Ectodermal cell (in vitro differentiated cells): ENCODE results near the gene CARD8.
"Not testable (repeated sequence)": the region's sequence is repeated elsewhere in the genome, so short reads cannot be mapped to it uniquely, and the experiment has no call there.

Source experiments
- H3K27ac ChIP-seq: 2 replicates; pipeline ENCODE4 v1.7.0; 2013; ENCODE audit warnings: mild to moderate bottlenecking, low read depth, low read length; ENCODE audit not compliant: insufficient read depth, poor library complexity, severe bottlenecking
- H3K27me3 ChIP-seq: 2 replicates; pipeline ENCODE4 v1.7.0; 2013; ENCODE audit warnings: mild to moderate bottlenecking, low read length; ENCODE audit not compliant: insufficient read depth, control insufficient read depth, poor library complexity, severe bottlenecking
- H3K36me3 ChIP-seq: one replicate; pipeline ENCODE4 v1.7.0; 2013; ENCODE audit warnings: low read length; ENCODE audit not compliant: control insufficient read depth, insufficient read depth
- H3K4me1 ChIP-seq: one replicate; pipeline ENCODE4 v1.7.0; 2013; ENCODE audit warnings: low read length; ENCODE audit not compliant: control insufficient read depth, insufficient read depth
- H3K4me3 ChIP-seq: 2 replicates; pipeline ENCODE4 v1.7.0; 2013; ENCODE audit warnings: low read depth, low read length, control low read depth; ENCODE audit not compliant: insufficient read depth
- H3K9me3 ChIP-seq: 2 replicates; pipeline ENCODE4 v1.7.0; 2013; ENCODE audit warnings: mild to moderate bottlenecking, low read length, moderate library complexity; ENCODE audit not compliant: control insufficient read depth
- WGBS, 2 experiments: methylation state at CpG; one replicate each; pipeline ENCODE4 v1.1.7; 2013; ENCODE audit warnings: missing lambda C conversion rate in 2 of 2; 5-methylcytosine and 5-hydroxymethylcytosine counted together

Gene CARD8

GRCh38 chr19:48248081-48248833 lies 7.5 kb downstream of the CARD8 start:
- no peak overlapping the region for H3K4me3 ChIP-seq
- H3K27ac ChIP-seq: no peak overlapping the region
- no peaks in the 10 kb centered on the region for H3K27me3 ChIP-seq
- no peaks in the 10 kb centered on the region for H3K4me1 ChIP-seq
- no peaks in the 10 kb centered on the region for H3K36me3 ChIP-seq
- H3K9me3 ChIP-seq: no peaks in the 10 kb centered on the region
- 92 to 97% methylated on average over 7 of the region's 7 CpGs for WGBS, 2 experiments

DNA sequence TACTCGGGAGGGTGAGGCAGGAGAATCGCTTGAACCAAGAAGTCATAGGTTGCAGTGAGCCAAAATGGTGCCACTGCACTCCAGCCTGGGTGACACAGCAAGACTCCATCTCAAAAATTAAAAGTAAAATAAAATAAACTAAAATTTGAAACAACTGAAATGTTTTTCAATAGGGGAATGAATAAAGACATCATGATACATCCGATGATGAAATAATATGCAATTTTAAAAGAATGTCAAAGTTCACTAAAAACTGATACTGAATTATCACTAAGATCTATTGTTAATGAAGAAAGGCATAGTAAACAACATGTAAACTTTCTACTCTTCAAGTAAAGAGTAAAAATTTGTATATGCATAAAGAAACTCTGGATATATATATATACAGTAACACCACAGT lies 8.5 kb downstream of the CARD8 start:
- H3K27me3 ChIP-seq: no peaks in the 10 kb centered on the region
- no peak overlapping the region for H3K27ac ChIP-seq
- 96 to 99% methylated on average over 2 of the region's 3 CpGs for WGBS, 2 experiments
- no peaks in the 10 kb centered on the region for H3K9me3 ChIP-seq
- no peaks in the 10 kb centered on the region for H3K36me3 ChIP-seq
- H3K4me1 ChIP-seq: no peaks in the 10 kb centered on the region
- H3K4me3 ChIP-seq: no peak overlapping the region

- H3K4me1 ChIP-seq: no peaks in the 10 kb centered on the region
- H3K4me3 ChIP-seq: no peak overlapping the region
- no peaks in the 10 kb centered on the region for H3K36me3 ChIP-seq
- H3K27me3 ChIP-seq: no peaks in the 10 kb centered on the region
- WGBS, 2 experiments: 94 to 99% methylated on average over 5 of the region's 5 CpGs
- no peak overlapping the region for H3K27ac ChIP-seq
- no peaks in the 10 kb centered on the region for H3K9me3 ChIP-seq
Observed at GRCh38 chr19:48246101-48246500, 9.6 kb downstream of the CARD8 start.

DNA sequence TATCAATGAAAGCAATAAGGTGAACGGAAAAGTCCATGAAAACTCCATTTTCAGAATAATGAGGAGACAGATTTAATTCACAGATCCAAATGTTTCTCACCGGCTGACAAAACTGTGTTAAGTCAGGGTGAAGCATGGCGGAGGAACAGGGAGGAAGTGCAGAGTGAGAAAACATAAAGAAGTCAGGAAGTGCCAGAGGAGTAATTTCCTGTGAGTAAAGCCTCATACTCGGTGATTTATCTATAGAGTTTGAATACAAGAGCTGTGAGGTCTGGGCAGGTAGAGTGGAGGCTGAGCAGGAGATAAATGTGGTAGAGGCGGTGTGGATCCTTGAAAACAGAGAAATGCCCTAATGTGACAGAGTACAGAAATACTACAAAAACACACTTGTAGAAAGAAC lies 11.4 kb downstream of the CARD8 start:
- Histone ChIP-seq H3K27me3 (no peaks in the 10 kb centered on the region), H3K36me3 (no peaks in the 10 kb centered on the region), H3K4me3 (no peak overlapping the region), H3K4me1 (no peaks in the 10 kb centered on the region), H3K9me3 (no peaks in the 10 kb centered on the region), H3K27ac (no peak overlapping the region)
- WGBS, 2 experiments: 93 to 95% methylated on average over 5 of the region's 5 CpGs

DNA sequence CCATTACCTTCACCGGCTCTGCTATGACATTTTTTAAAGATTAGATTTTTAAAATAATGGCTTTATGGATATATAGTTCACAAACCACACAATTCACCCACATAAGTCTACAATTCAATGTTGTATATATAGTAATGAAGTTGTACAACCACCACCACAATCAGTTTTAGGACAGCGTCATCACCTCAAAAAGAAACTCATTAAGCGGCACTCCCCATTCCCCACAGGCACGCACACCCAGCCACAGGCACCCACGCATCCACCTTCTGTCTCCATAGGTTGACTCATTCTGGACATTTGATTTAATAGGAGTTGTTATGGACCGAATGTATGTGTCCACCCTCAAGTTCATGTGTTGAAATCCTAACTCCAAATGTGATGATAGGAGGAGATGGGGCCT lies 13.9 kb downstream of the CARD8 start:
- not testable (repeated sequence) for H3K36me3 ChIP-seq, H3K4me1 ChIP-seq, H3K9me3 ChIP-seq, H3K4me3 ChIP-seq, H3K27ac ChIP-seq, H3K27me3 ChIP-seq
- 93 to 96% methylated on average over 5 of the region's 6 CpGs for WGBS, 2 experiments

GRCh38 chr19:48239582-48240141 lies 16.1 kb downstream of the CARD8 start:
- Histone ChIP-seq H3K27ac (no peak overlapping the region), H3K4me1 (no peaks in the 10 kb centered on the region), H3K9me3 (no peaks in the 10 kb centered on the region), H3K4me3 (no peak overlapping the region), H3K27me3 (no peaks in the 10 kb centered on the region), H3K36me3 (no peaks in the 10 kb centered on the region)
- 94 to 95% methylated on average over 9 of the region's 9 CpGs for WGBS, 2 experiments

DNA sequence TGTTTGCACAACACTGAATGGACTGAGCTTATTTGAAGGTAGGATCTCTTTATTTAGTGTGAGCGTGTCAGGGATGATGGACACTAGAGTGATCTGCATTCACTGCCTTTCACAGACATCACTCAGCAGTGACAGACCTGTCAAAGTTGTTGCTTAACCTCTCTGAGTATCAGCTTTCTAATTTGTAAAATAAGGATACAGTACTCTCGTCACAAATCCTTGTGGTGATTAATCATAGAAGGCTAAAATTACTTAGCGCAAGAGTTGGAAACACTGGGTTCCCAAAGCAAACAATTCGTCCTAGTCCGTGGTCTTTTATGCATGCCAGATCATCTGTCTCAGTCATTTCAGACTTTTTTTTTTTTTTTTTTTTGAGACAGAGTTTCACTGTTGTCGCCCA lies 16.6 kb downstream of the CARD8 start:
- no peaks in the 10 kb centered on the region for H3K36me3 ChIP-seq
- no peaks in the 10 kb centered on the region for H3K4me1 ChIP-seq
- H3K27ac ChIP-seq: no peak overlapping the region
- no peaks in the 10 kb centered on the region for H3K27me3 ChIP-seq
- H3K9me3 ChIP-seq: no peaks in the 10 kb centered on the region
- 82% methylated on average over 6 of the region's 6 CpGs for WGBS, 2 experiments
- H3K4me3 ChIP-seq: no peak overlapping the region

DNA sequence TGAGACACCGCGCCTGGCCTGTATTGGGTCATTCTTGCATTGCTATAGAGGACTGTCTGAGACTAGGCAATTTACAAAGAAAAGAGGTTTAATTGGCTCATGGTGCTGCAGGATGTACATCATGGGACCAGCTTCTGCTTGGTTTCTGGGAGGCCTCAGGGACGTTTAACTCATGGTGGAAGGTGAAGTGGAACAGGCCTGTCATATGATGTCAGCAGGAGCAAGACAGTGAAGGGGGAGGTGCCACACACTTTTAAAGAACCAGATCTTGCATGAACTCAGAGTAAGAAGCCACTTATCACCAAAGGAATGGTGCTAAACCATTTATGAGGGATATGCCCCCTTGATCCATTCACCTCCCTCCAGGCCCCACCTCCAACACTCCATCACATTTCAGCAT lies 18.7 kb downstream of the CARD8 start:
- H3K4me3 ChIP-seq: no peak overlapping the region
- H3K36me3 ChIP-seq: no peaks in the 10 kb centered on the region
- 89 to 90% methylated on average over 3 of the region's 3 CpGs for WGBS, 2 experiments
- H3K27me3 ChIP-seq: no peaks in the 10 kb centered on the region
- no peaks in the 10 kb centered on the region for H3K9me3 ChIP-seq
- H3K4me1 ChIP-seq: no peaks in the 10 kb centered on the region
- no peak overlapping the region for H3K27ac ChIP-seq

DNA sequence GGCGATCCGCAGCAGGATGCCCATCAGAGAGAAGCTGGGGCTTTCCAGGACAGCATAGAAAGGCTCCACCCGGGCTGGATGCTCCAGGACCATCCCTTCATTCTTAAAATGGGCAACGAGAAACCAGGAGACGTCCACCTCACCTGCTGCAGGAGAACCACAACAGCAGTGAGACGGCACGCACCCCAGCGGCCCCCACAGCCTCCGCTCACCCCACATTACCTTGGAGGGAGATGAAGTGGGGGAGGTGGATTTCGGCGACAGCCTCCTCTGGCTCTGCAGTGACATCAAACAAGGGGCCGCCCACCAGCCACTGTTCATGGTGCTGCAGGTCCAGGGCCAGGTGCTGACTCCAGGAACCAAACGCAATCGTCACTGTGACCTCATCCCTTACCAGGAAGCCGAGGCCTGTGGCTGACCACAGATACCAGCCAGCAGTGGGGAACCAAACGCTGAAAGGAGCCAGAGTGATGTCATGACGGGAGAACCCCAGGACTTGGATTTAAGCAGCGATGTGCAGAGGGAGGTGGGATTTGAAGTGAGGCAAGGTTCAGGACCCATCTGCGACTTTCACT lies 25.1 kb downstream of the CARD8 start:
- no peak overlapping the region for H3K4me3 ChIP-seq
- H3K4me1 ChIP-seq: no peaks in the 10 kb centered on the region
- no peaks in the 10 kb centered on the region for H3K36me3 ChIP-seq
- no peaks in the 10 kb centered on the region for H3K27me3 ChIP-seq
- no peak overlapping the region for H3K27ac ChIP-seq
- WGBS, 2 experiments: 93 to 95% methylated on average over 18 to 19 of the region's 19 CpGs
- H3K9me3 ChIP-seq: no peaks in the 10 kb centered on the region

DNA sequence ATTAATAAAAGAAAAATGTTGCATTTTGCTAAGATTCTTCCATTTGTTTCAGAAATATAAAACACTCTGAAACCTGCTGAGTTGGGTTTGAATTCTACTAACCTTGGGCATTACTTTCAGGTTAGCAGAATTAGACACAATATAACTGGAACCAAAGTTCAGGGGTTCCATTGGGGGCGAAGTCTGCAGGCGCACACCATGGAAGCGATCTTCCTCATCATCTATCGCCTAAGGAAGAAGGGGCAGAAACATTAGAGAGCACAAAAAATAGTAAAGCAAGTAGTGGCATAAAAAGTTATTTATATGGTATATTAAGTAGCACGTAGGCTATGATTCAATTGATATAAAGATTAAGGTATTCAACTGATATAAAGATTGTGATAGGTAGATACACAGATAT lies 34.1 kb downstream of the CARD8 start:
- Histone ChIP-seq H3K4me1 (no peaks in the 10 kb centered on the region), H3K4me3 (no peak overlapping the region), H3K36me3 (no peaks in the 10 kb centered on the region), H3K27me3 (no peaks in the 10 kb centered on the region), H3K27ac (no peak overlapping the region), H3K9me3 (no peaks in the 10 kb centered on the region)
- WGBS, 2 experiments: 98 to 99% methylated on average over 5 of the region's 5 CpGs
